SH-SY5Y (cell line): ENCODE results near the gene MEAF6.

ENCODE experiments used
- GATA2 ChIP-seq: IDR thresholded peaks from 2 replicates; pipeline ENCODE4 v1.6.1; 2011; ENCODE audit warnings: mild to moderate bottlenecking, low read depth, low read length
- GATA3 ChIP-seq: IDR thresholded peaks from 2 replicates; pipeline ENCODE4 v1.6.1; 2011; ENCODE audit warnings: low read depth, mild to moderate bottlenecking, low read length, moderate library complexity

The MEAF6 gene

GRCh38 chr1:37495875-37496274 is 18.7 kb downstream of the MEAF6 start:
- TF ChIP-seq GATA3 (no peak), GATA2 (no peak)

GRCh38 chr1:37493336-37494098 is 21.0 kb downstream of the MEAF6 start:
- no peak for TF ChIP-seq GATA3
- no peak for TF ChIP-seq GATA2

- TF ChIP-seq GATA2 (no peak), GATA3 (no peak)
These were observed 27.0 kb downstream of the MEAF6 start for GRCh38 chr1:37487619-37487984.

GRCh38 chr1:37486680-37487618 is 27.6 kb downstream of the MEAF6 start:
- TF ChIP-seq GATA3 (no peak), GATA2 (no peak)

GRCh38 chr1:37485902-37486679 is 28.5 kb downstream of the MEAF6 start:
- TF ChIP-seq GATA3 (no peak), GATA2 (no peak)

GRCh38 chr1:37484325-37485051 is 30.1 kb downstream of the MEAF6 start:
- TF ChIP-seq GATA3 (no peak), GATA2 (no peak)

- TF ChIP-seq GATA3 (no peak), GATA2 (no peak)
These were observed 30.8 kb downstream of the MEAF6 start for GRCh38 chr1:37483785-37484184.

GRCh38 chr1:37482796-37483744 is 31.5 kb downstream of the MEAF6 start:
- TF ChIP-seq GATA2 (no peak), GATA3 (no peak)

- TF ChIP-seq GATA3 (no peak), GATA2 (no peak)
These were observed 32.4 kb downstream of the MEAF6 start for GRCh38 chr1:37482004-37482785.

GRCh38 chr1:37481289-37482003 is 33.1 kb downstream of the MEAF6 start:
- TF ChIP-seq GATA2 = no peak
- TF ChIP-seq GATA3 = no peak
